ENCODE measurements around the gene NID2. TPM values are rescaled to one million over a fixed set of nuclear protein-coding genes. Genes with fewer than 3 reads are reported as not detected.

NID2 gene
- total and polyA plus RNA-seq, 2 donors (not counting 1 experiment from before 2014, with no cell fraction given): not detected

GRCh38 chr14:52031781-52032180 lies 37.1 kb downstream of the NID2 start:
- POLR2A ChIA-PET: no interaction called here
- intact Hi-C loops (cut with micrococcal nuclease): no loop called here
- DNase-seq (no peak), ATAC-seq (ENCODE audit: low read depth) (no peak)
- peaks cover 40% of the 10 kb centered on the region for H3K27me3 Mint-ChIP-seq
- TF ChIP-seq, protein P1, sequence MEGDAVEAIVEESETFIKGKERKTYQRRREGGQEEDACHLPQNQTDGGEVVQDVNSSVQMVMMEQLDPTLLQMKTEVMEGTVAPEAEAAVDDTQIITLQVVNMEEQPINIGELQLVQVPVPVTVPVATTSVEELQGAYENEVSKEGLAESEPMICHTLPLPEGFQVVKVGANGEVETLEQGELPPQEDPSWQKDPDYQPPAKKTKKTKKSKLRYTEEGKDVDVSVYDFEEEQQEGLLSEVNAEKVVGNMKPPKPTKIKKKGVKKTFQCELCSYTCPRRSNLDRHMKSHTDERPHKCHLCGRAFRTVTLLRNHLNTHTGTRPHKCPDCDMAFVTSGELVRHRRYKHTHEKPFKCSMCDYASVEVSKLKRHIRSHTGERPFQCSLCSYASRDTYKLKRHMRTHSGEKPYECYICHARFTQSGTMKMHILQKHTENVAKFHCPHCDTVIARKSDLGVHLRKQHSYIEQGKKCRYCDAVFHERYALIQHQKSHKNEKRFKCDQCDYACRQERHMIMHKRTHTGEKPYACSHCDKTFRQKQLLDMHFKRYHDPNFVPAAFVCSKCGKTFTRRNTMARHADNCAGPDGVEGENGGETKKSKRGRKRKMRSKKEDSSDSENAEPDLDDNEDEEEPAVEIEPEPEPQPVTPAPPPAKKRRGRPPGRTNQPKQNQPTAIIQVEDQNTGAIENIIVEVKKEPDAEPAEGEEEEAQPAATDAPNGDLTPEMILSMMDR (IDR thresholded peaks at IDR 0.05): no peak
- TF ChIP-seq EZH2 (IDR thresholded peaks at IDR 0.05; ENCODE audit: borderline replicate concordance, insufficient read depth, low read depth, low read length, poor library complexity, severe bottlenecking): no peak
- no peaks in the 10 kb centered on the region for H3K79me2 ChIP-seq (ENCODE audit: control insufficient read depth, insufficient read depth, low read length)
- no peaks in the 10 kb centered on the region for H3K4me1 ChIP-seq (ENCODE audit: control insufficient read depth in 2 of 2, insufficient read depth in 2 of 2, low read length in 2 of 2)
- H2AFZ ChIP-seq (ENCODE audit: insufficient read depth, low read depth, low read length, poor library complexity, severe bottlenecking): no peak overlapping the region
- no peak overlapping the region for H3K27ac ChIP-seq (ENCODE audit: low read length in 2 of 2)
- no peaks in the 10 kb centered on the region for H3K9me3 ChIP-seq (ENCODE audit: control extremely low read depth in 1 of 3, control insufficient read depth in 2 of 3, insufficient read depth in 1 of 3, low read length in 2 of 3)
- H3K27ac Mint-ChIP-seq: no peak overlapping the region
- H3K4me3 ChIP-seq (ENCODE audit: control extremely low read depth in 1 of 5, extremely low read depth in 1 of 5, insufficient read depth in 1 of 5, low read depth in 2 of 5, low read length in 4 of 5): no peak overlapping the region
- CTCF ChIA-PET: no interaction called here
- WGBS (ENCODE audit: insufficient coverage): 100% methylated on average over 3 of the region's 3 CpGs
- no peak overlapping the region for H3K4me2 ChIP-seq (replicated peaks; ENCODE audit: low read depth, low read length, poor library complexity, severe bottlenecking)
- H3K27me3 ChIP-seq (replicated peaks in 1 of 4; ENCODE audit: control extremely low read depth in 1 of 4, control insufficient read depth in 3 of 4, insufficient read depth in 4 of 4, low read length in 3 of 4): peaks cover 0 to 3% (median 0%) of the 10 kb centered on the region in 4 experiments
- no peaks in the 10 kb centered on the region for H3K36me3 ChIP-seq (replicated peaks in 1 of 2; ENCODE audit: control extremely low read depth in 1 of 2, control insufficient read depth in 1 of 2, extremely low read depth in 1 of 2, insufficient read depth in 2 of 2, low read length in 1 of 2)
- H4K20me1 ChIP-seq (ENCODE audit: control insufficient read depth, insufficient read depth, low read length, poor library complexity, severe bottlenecking): no peaks in the 10 kb centered on the region
- no peaks in the 10 kb centered on the region for H3K4me1 Mint-ChIP-seq
- H3K4me3 Mint-ChIP-seq: no peak overlapping the region
- H3K9me3 Mint-ChIP-seq (ENCODE audit: insufficient read depth): peaks cover 8% of the 10 kb centered on the region
- H3K9ac ChIP-seq (ENCODE audit: low read length): no peak overlapping the region

DNA sequence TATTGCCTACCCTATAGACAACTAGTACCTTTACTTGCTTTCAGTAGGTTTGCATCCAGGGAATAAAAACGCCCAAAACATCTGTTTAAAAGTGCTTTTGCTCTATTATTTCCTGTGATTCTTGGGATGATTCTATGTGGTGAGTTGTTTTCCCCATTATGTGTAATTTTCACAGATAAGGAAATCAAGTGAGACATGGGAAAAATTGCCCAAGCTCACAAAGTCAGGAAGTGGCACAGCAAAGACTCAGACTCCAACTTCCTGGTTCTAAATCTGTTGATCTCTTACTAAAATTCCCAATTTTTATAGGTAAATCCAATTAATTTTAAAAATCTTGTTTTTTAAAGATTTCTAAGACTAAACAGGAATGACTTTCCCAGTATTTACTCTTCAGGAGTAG lies 39.0 kb downstream of the NID2 start:
- Histone ChIP-seq H3K4me3 (ENCODE audit: control extremely low read depth in 1 of 5, extremely low read depth in 1 of 5, insufficient read depth in 1 of 5, low read depth in 2 of 5, low read length in 4 of 5) (no peak overlapping the region), H3K4me1 (ENCODE audit: control insufficient read depth in 2 of 2, insufficient read depth in 2 of 2, low read length in 2 of 2) (no peaks in the 10 kb centered on the region), H3K9ac (ENCODE audit: low read length) (no peak overlapping the region), H3K4me2 (replicated peaks; ENCODE audit: low read depth, low read length, poor library complexity, severe bottlenecking) (no peak overlapping the region), H3K9me3 (ENCODE audit: control extremely low read depth in 1 of 3, control insufficient read depth in 2 of 3, insufficient read depth in 1 of 3, low read length in 2 of 3) (no peaks in the 10 kb centered on the region), H3K27me3 (replicated peaks in 1 of 4; ENCODE audit: control extremely low read depth in 1 of 4, control insufficient read depth in 3 of 4, insufficient read depth in 4 of 4, low read length in 3 of 4) (peaks cover 0 to 3% (median 0%) of the 10 kb centered on the region in 4 experiments), H3K27ac (ENCODE audit: low read length in 2 of 2) (no peak overlapping the region), H4K20me1 (ENCODE audit: control insufficient read depth, insufficient read depth, low read length, poor library complexity, severe bottlenecking) (no peaks in the 10 kb centered on the region), H3K79me2 (ENCODE audit: control insufficient read depth, insufficient read depth, low read length) (no peaks in the 10 kb centered on the region), H2AFZ (ENCODE audit: insufficient read depth, low read depth, low read length, poor library complexity, severe bottlenecking) (no peak overlapping the region), H3K36me3 (replicated peaks in 1 of 2; ENCODE audit: control extremely low read depth in 1 of 2, control insufficient read depth in 1 of 2, extremely low read depth in 1 of 2, insufficient read depth in 2 of 2, low read length in 1 of 2) (no peaks in the 10 kb centered on the region)
- Mint-ChIP-seq H3K27me3 (peaks cover 27% of the 10 kb centered on the region), H3K9me3 (ENCODE audit: insufficient read depth) (no peaks in the 10 kb centered on the region), H3K4me3 (no peak overlapping the region), H3K4me1 (no peaks in the 10 kb centered on the region), H3K27ac (no peak overlapping the region)
- ChIA-PET POLR2A (no interaction called here), CTCF (no interaction called here)
- no peak for ATAC-seq (ENCODE audit: low read depth)
- no peak for DNase-seq
- no CpG with 5 or more reads among the region's 1 CpG for WGBS (ENCODE audit: insufficient coverage)
- TF ChIP-seq EZH2 (IDR thresholded peaks at IDR 0.05; ENCODE audit: borderline replicate concordance, insufficient read depth, low read depth, low read length, poor library complexity, severe bottlenecking): no peak
- TF ChIP-seq, protein P1 (IDR thresholded peaks at IDR 0.05): no peak
- intact Hi-C loops (cut with micrococcal nuclease): no loop called here

All from B cell (primary cell).